ENCODE results near the gene PDE1C.

The PDE1C gene

DNA sequence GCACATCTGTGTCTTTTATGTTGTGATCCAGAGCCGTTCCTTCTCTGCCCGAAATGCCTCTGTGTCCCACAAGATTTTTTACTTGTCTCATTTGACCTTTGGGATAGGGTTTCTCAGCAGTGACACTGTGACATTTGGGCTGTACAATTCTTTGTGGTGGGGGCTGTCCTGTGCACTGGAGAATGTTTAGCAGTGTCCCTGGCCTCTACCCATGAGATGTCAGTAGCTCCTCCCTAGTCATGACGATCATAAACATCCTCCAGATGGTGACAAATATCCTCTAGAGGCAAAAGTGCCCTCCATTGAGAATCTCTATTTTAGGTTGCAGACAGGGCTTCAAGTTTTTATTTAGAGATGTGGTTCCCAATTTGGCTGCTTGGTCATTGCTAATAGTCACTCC is 291.9 kb downstream of the PDE1C start:
- H3K27me3 ChIP-seq (ENCODE audit: insufficient read depth, poor library complexity, severe bottlenecking), result no peaks in the 10 kb centered on the region

DNA sequence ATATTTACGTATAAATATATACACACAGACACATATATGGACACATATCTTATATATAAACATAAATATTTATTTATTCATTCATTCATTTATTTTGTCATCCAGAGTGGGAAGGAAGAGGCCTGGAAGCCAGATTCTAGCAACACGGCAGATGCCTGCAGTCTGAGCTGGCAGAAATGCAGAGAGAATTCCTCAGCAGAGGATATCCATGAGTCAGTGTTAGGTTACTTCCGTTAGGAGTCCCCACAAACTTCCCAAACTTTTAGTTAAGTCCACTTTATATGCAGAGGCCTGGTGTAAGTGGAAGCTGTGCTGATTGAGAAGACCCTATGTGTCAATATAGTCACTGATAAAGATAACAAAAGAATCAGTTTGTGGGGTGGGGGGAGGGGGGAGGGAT is 293.6 kb downstream of the PDE1C start:
- no peak for DNase-seq (ENCODE audit: low spot score)
- ATAC-seq (ENCODE audit: low read depth), result peak; percentile 97
- Histone ChIP-seq H3K27ac (ENCODE audit: poor library complexity, severe bottlenecking) (no peak overlapping the region), H3K27me3 (ENCODE audit: insufficient read depth, poor library complexity, severe bottlenecking) (no peaks in the 10 kb centered on the region), H3K36me3 (ENCODE audit: low read depth) (no peaks in the 10 kb centered on the region), H3K4me3 (ENCODE audit: severe bottlenecking) (no peak overlapping the region), H3K9me3 (ENCODE audit: severe bottlenecking) (no peaks in the 10 kb centered on the region), H3K4me1 (ENCODE audit: insufficient read depth, poor library complexity, severe bottlenecking) (peaks cover 14% of the 10 kb centered on the region)
- TF ChIP-seq, protein P1, sequence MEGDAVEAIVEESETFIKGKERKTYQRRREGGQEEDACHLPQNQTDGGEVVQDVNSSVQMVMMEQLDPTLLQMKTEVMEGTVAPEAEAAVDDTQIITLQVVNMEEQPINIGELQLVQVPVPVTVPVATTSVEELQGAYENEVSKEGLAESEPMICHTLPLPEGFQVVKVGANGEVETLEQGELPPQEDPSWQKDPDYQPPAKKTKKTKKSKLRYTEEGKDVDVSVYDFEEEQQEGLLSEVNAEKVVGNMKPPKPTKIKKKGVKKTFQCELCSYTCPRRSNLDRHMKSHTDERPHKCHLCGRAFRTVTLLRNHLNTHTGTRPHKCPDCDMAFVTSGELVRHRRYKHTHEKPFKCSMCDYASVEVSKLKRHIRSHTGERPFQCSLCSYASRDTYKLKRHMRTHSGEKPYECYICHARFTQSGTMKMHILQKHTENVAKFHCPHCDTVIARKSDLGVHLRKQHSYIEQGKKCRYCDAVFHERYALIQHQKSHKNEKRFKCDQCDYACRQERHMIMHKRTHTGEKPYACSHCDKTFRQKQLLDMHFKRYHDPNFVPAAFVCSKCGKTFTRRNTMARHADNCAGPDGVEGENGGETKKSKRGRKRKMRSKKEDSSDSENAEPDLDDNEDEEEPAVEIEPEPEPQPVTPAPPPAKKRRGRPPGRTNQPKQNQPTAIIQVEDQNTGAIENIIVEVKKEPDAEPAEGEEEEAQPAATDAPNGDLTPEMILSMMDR (IDR thresholded peaks at IDR 0.05; ENCODE audit: poor library complexity, severe bottlenecking), result no peak

More for the DNA sequence above, 291.9 kb downstream of the PDE1C start:
- no peak overlapping the region for H3K4me3 ChIP-seq (ENCODE audit: severe bottlenecking)
- H3K27ac ChIP-seq (ENCODE audit: poor library complexity, severe bottlenecking), result no peak overlapping the region
- TF ChIP-seq, protein P1 (IDR thresholded peaks at IDR 0.05; ENCODE audit: poor library complexity, severe bottlenecking), result no peak
- peaks cover 14% of the 10 kb centered on the region for H3K4me1 ChIP-seq (ENCODE audit: insufficient read depth, poor library complexity, severe bottlenecking)
- no peak for DNase-seq (ENCODE audit: low spot score)
- ATAC-seq (ENCODE audit: low read depth), result no peak
- H3K36me3 ChIP-seq (ENCODE audit: low read depth), result no peaks in the 10 kb centered on the region
- no peaks in the 10 kb centered on the region for H3K9me3 ChIP-seq (ENCODE audit: severe bottlenecking)

DNA sequence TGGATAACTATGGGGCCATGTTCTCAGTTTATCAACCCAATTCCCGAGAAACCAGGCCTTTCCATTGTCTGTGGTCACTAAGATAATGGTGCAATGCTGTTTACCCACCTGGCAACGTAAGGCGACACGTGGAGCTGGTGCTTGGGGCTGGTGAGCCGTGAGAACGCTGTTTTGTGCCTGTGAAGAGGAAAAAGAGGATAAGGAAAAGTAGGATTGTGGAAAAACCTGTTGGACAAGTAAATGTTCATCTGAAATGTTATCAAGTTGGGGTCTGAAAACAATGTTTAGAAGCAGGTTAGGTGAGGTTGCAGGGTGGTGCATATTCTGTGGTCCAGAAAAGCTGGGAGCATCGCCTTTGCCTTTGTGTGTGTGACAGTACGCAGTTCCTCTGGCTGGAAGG is 294.7 kb downstream of the PDE1C start:
- no peak for DNase-seq (ENCODE audit: low spot score)
- no peak for ATAC-seq (ENCODE audit: low read depth)
- peaks cover 14% of the 10 kb centered on the region for H3K4me1 ChIP-seq (ENCODE audit: insufficient read depth, poor library complexity, severe bottlenecking)
- TF ChIP-seq, protein P1 (IDR thresholded peaks at IDR 0.05; ENCODE audit: poor library complexity, severe bottlenecking), result no peak
- no peak overlapping the region for H3K27ac ChIP-seq (ENCODE audit: poor library complexity, severe bottlenecking)
- H3K27me3 ChIP-seq (ENCODE audit: insufficient read depth, poor library complexity, severe bottlenecking), result no peaks in the 10 kb centered on the region
- no peaks in the 10 kb centered on the region for H3K36me3 ChIP-seq (ENCODE audit: low read depth)
- H3K4me3 ChIP-seq (ENCODE audit: severe bottlenecking), result no peak overlapping the region
- no peaks in the 10 kb centered on the region for H3K9me3 ChIP-seq (ENCODE audit: severe bottlenecking)

DNA sequence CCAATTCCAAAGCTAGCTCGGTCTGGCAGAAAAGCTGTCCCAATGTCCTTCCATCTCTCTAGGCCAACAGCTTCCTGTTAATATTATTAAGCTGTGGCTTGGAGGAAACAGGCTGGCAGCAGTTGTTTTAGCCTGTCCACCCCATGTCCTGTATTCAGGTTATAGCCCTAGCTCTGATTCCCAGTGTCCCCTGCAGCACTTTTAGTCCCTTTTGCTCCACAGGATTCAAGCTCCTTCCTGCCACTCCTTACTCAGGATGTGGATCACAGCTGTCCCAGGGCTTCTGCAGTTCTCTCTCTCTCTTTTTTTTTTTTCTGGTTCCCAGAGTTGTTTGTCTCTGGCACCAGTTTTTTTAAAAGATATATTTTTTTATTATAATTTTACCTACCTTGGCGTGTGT is 298.0 kb downstream of the PDE1C start:
- TF ChIP-seq, protein P1 (IDR thresholded peaks at IDR 0.05; ENCODE audit: poor library complexity, severe bottlenecking), result no peak
- H3K27me3 ChIP-seq (ENCODE audit: insufficient read depth, poor library complexity, severe bottlenecking), result no peaks in the 10 kb centered on the region
- H3K4me3 ChIP-seq (ENCODE audit: severe bottlenecking), result no peak overlapping the region
- DNase-seq (ENCODE audit: low spot score) (no peak), ATAC-seq (ENCODE audit: low read depth) (no peak)
- H3K4me1 ChIP-seq (ENCODE audit: insufficient read depth, poor library complexity, severe bottlenecking), result peaks cover 14% of the 10 kb centered on the region
- no peaks in the 10 kb centered on the region for H3K9me3 ChIP-seq (ENCODE audit: severe bottlenecking)
- no peaks in the 10 kb centered on the region for H3K36me3 ChIP-seq (ENCODE audit: low read depth)
- H3K27ac ChIP-seq (ENCODE audit: poor library complexity, severe bottlenecking), result no peak overlapping the region

DNA sequence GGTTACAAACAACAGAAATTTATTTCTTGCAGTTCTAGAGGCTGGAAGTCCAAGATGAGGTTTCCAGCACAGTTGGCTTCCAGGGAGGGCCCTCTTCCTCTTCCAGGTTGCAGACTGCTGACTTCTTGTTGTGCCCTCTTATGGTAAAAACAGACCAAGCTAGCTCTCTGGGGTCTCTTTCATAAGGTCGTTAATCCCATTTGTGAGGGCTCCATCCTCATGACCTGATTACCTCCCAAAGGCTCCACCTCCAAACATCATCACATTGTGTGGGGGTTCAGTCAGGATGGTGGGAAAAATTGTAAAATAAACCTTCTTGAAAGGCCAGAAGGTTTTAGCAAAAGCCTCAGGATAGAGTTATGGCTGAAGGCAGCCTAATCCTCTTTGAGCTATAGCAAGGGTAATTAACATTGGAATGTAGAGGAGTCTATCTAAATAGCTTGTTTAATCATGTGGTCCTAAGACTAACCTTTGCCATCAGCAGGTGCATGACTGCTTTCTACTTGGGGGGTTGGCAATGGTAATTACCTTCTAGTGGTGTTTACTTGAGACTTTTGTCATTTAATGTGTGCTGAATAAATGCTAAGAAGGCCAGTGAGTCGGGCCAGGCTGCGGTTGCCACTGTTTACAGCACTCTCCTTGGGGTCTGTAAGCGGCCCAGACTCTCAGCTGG is 302.4 kb downstream of the PDE1C start:
- Histone ChIP-seq H3K27me3 (ENCODE audit: insufficient read depth, poor library complexity, severe bottlenecking) (no peaks in the 10 kb centered on the region), H3K27ac (ENCODE audit: poor library complexity, severe bottlenecking) (no peak overlapping the region), H3K9me3 (ENCODE audit: severe bottlenecking) (no peaks in the 10 kb centered on the region), H3K4me3 (ENCODE audit: severe bottlenecking) (no peak overlapping the region), H3K4me1 (ENCODE audit: insufficient read depth, poor library complexity, severe bottlenecking) (no peaks in the 10 kb centered on the region), H3K36me3 (ENCODE audit: low read depth) (no peaks in the 10 kb centered on the region)
- ATAC-seq (ENCODE audit: low read depth) (no peak), DNase-seq (ENCODE audit: low spot score) (no peak)
- TF ChIP-seq, protein P1 (IDR thresholded peaks at IDR 0.05; ENCODE audit: poor library complexity, severe bottlenecking), result no peak

Measured in RWPE2 (cell line).